ENCODE results near the gene AHRR. TPM values are rescaled to one million over a fixed set of nuclear protein-coding genes. Genes with fewer than 3 reads are reported as not detected.

Gene AHRR
- total RNA-seq, 1 experiment from 2014 or later: 1.9 TPM

DNA sequence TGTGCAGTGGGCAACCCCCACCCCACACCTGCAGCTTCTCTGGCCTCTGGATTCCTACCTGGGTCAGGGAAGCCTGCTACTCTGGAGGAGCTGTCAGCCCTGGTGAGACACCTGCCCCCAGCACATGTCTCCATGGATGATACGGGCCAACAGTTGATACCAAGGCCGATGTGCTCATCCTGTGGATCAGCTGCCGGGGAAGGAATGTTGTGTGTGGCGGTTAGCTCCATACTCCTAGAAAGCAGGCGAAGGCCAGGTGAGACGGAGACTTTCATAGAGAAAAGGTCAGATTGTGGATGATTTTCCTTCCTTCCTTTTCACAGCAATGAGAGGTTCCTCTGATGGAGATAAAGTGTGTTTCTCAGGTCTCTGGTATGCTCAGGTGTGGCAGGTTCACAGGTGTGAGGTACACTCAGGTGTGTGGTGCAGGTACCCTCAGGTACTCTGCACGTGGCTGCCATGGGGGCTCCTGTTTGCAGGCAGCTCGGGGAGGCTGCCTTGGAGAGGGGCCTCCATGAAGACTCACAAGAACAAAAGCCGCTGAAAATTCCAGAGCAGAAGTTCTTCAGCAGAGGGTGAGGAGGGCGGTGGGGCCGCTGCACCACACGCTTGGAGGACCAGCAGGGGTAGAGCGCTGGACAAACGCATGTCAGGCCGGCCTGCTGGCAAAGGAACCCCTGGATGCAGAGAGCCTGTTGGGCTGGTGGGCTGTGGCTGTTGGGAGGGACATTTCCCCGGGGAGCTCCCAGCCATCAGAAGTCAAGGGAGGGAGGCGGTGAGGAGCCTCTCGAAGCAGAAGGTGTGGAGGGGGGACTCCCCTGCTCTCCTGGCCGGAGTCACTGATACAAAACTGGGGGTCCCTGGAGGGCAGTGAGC, 5.1 kb upstream of the AHRR start:
- Histone ChIP-seq H3K9ac (ENCODE audit: low read length) (no peak overlapping the region), H2AFZ (ENCODE audit: low read length) (no peak overlapping the region), H3F3A (ENCODE audit: low read length, unreplicated experiment) (no peaks in the 10 kb centered on the region), H3K36me3 (ENCODE audit: low read depth, low read length) (peaks cover 15% of the 10 kb centered on the region; the same call in 1 of the 2 replicates), H3K9me3 (ENCODE audit: low read length) (no peaks in the 10 kb centered on the region), H3K4me2 (ENCODE audit: low read length) (no peak overlapping the region), H3K4me1 (ENCODE audit: insufficient read depth, low read length) (peaks cover 12% of the 10 kb centered on the region), H3K27me3 (ENCODE audit: low read length) (no peaks in the 10 kb centered on the region), H3K9me2 (replicated peaks; ENCODE audit: low read length) (no peaks in the 10 kb centered on the region), H3K27ac (ENCODE audit: low read length) (no peak overlapping the region), H3K79me2 (ENCODE audit: low read length) (peaks cover 22% of the 10 kb centered on the region), H4K20me1 (ENCODE audit: low read length) (no peaks in the 10 kb centered on the region), H3K4me3 (ENCODE audit: low read length) (no peak overlapping the region)
- DNase-seq: no peak
- intact Hi-C loops (cut with micrococcal nuclease): loop anchor here (5.0 kb wide), 1 partner anchor 116 kb away; no protein-coding TSS in a partner anchor
- CTCF ChIA-PET: interaction anchor here (2.0 kb wide), 1 partner anchor 114 kb away, joined by 19 read pairs; no protein-coding TSS in a partner anchor
- no TSS peak for BruUV-seq (replicated peaks)
- POLR2A ChIA-PET (ENCODE audit: unreplicated experiment): no interaction called here
- TF ChIP-seq EZH2 (IDR thresholded peaks at IDR 0.05; ENCODE audit: low read length, unreplicated experiment) (no peak), CTCF (conservative IDR thresholded peaks at IDR 0.05; ENCODE audit: low read depth, low read length) (no peak), EZH2phosphoT487 (IDR thresholded peaks at IDR 0.05; ENCODE audit: borderline replicate concordance, low read length) (no peak)
- no peak for ATAC-seq

DNA sequence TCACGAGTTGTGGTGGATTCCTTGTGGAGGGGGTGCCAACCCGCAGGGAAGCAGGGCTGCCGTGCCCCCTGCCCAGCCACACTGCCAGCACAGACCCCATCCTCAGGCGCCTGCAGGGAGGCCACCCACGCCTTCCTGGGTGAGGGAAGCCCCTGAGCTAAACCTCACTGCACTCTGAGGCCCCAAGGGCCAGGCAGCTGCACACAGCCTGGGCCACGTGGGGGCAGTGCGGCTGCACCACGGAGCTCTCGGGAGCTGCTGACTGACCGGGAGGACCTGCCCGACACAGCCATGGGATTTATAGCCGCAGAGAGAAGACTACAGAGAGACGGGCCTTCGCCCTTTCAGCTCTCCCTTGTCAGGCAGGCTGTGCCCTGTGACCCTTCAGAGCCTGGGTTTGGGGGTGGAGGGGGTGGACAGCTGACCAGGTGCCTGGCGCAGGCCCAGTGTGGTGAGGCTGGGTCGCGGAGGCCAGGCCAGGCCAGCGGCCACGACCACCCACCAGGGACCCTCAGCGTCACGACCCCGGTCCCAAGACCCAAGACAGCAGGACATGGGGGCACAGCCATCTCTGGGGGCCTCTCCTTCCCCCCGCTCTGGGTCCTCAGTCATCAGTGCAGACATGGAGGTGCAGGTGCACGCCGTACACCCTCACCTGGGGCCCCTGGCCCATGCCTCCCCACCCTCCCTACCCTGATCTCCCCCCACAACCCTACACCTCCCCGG, 4.3 kb upstream of the AHRR start:
- no peaks in the 10 kb centered on the region for H3K27me3 ChIP-seq (ENCODE audit: low read length)
- H3F3A ChIP-seq (ENCODE audit: low read length, unreplicated experiment): no peaks in the 10 kb centered on the region
- H3K9ac ChIP-seq (ENCODE audit: low read length): no peak overlapping the region
- no peaks in the 10 kb centered on the region for H3K9me2 ChIP-seq (replicated peaks; ENCODE audit: low read length)
- no peaks in the 10 kb centered on the region for H3K9me3 ChIP-seq (ENCODE audit: low read length)
- ChIA-PET CTCF (interaction anchor here (0.7 to 2.0 kb wide), 2 partner anchors 114 to 130 kb away, joined by 6 to 19 read pairs; no protein-coding TSS in a partner anchor), POLR2A (ENCODE audit: unreplicated experiment) (no interaction called here)
- no peak overlapping the region for H2AFZ ChIP-seq (ENCODE audit: low read length)
- H3K27ac ChIP-seq (ENCODE audit: low read length): no peak overlapping the region
- H3K4me1 ChIP-seq (ENCODE audit: insufficient read depth, low read length): peaks cover 4% of the 10 kb centered on the region; the same call in 1 of the 2 replicates
- TF ChIP-seq CTCF (conservative IDR thresholded peaks at IDR 0.05; ENCODE audit: low read depth, low read length) (peak; percentile 83), EZH2 (IDR thresholded peaks at IDR 0.05; ENCODE audit: low read length, unreplicated experiment) (no peak)
- H4K20me1 ChIP-seq (ENCODE audit: low read length): no peaks in the 10 kb centered on the region
- no TSS peak for BruUV-seq (replicated peaks)
- DNase-seq (peak; percentile 73), ATAC-seq (peak; percentile 57)
- peaks cover 15% of the 10 kb centered on the region; the same call in 1 of the 2 replicates for H3K36me3 ChIP-seq (ENCODE audit: low read depth, low read length)
- intact Hi-C loops (cut with micrococcal nuclease): loop anchor here (5.0 kb wide), 1 partner anchor 115 kb away; no protein-coding TSS in a partner anchor
- H3K4me3 ChIP-seq (ENCODE audit: low read length): no peak overlapping the region
- H3K79me2 ChIP-seq (ENCODE audit: low read length): peaks cover 14% of the 10 kb centered on the region
- no peak overlapping the region for H3K4me2 ChIP-seq (ENCODE audit: low read length)
